Retina (tissue), 1 donor: ENCODE results near the gene GPR162.
A peak's percentile ranks its signal among the peaks of the same experiment; 100 is the strongest.

Experiments
- DNase-seq: peaks from one replicate; pipeline ENCODE4 v3.0.0-alpha.2; 2016

The GPR162 gene

GRCh38 chr12:6823182-6824084 is 1.8 kb downstream of the GPR162 start:
- no peak for DNase-seq

GRCh38 chr12:6824085-6824775 is 2.6 kb downstream of the GPR162 start:
- DNase-seq = no peak

GRCh38 chr12:6824901-6825381 is 3.3 kb downstream of the GPR162 start:
- peak; percentile 29 for DNase-seq

- DNase-seq = peak; percentile 95
Measured at GRCh38 chr12:6825398-6826124, 3.9 kb downstream of the GPR162 start.

GRCh38 chr12:6826125-6826733 is 4.6 kb downstream of the GPR162 start:
- DNase-seq = no peak

DNA sequence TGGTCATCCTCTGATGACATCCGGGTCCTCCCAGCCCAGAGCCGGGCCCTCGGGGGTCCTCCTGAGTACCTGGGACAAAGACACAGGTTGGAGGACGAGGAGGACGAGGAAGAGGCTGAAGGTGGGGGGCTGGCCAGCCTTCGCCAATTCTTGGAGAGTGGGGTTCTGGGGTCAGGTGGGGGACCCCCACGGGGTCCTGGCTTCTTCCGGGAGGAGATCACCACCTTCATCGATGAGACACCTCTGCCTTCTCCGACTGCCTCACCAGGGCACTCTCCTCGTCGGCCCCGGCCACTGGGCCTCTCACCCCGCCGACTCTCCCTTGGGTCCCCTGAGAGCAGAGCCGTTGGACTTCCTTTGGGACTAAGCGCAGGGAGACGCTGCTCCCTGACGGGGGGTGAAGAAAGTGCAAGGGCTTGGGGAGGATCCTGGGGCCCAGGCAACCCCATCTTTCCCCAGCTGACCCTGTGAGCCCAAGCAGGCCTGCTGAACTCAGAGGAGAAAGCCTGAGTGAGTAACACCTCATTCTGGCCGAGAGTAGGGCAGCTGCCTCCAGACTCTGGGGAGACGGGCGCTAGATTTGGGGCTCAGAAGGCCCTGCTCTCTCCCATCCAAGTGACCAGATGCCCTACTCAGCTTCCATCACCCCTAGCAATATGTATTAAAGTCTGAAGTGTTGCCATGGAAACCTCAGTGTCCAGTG is 5.3 kb downstream of the GPR162 start:
- DNase-seq = no peak

DNA sequence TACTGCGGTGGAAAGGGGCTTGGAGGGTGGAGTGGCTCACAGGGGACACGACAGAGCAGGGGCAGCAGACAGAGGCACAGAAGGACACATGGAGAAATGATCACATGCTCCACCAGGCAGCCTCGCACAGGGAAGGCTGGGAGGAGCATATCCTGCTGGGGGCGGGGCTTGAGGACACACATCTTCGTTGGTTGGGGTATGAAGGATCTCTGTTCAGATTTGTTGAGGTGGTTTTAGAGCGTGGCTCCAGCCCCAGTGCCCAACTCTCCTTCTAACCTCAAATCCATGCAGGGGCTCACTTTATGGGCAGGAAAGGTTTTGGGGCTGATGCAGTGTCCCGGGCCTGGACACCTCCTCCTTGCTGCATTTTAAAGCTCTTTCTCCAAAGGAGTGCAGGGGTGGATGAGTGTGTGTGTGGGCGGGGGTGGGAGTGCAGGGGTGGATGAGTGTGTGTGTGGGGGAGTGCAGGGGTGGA is 5.9 kb downstream of the GPR162 start:
- DNase-seq = peak; percentile 90

- peak; percentile 69 for DNase-seq
Measured at GRCh38 chr12:6827982-6828780, 6.6 kb downstream of the GPR162 start, which contains the start of gene P3H3. P3H3 (plus strand) TSS chr12:6828407; CDS start chr12:6828441, 34 bp downstream.

GRCh38 chr12:6828781-6829535 is 7.3 kb downstream of the GPR162 start:
- peak; percentile 85 for DNase-seq

GRCh38 chr12:6829536-6830220 is 8.1 kb downstream of the GPR162 start:
- no peak for DNase-seq

- DNase-seq = no peak
Measured at GRCh38 chr12:6830286-6830890, 8.8 kb downstream of the GPR162 start.

DNA sequence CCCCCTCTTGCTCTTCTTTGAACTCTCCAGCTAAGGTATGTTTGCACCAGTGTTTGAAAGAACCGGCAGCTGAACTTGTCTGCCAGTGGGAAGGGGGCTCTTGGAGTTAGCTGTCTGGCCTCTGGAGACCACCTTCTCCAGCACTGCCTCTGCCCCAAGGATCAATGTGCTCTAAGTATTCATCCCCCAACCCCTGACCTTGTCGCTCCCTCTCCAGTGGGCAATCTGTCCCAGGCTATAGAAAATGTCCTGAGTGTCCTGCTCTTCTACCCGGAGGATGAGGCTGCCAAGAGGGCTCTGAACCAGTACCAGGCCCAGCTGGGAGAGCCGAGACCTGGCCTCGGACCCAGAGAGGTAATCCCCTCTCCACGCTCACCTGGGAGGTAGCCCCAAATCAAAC is 9.4 kb downstream of the GPR162 start:
- DNase-seq = no peak

GRCh38 chr12:6831450-6831995 is 9.9 kb downstream of the GPR162 start:
- no peak for DNase-seq

DNA sequence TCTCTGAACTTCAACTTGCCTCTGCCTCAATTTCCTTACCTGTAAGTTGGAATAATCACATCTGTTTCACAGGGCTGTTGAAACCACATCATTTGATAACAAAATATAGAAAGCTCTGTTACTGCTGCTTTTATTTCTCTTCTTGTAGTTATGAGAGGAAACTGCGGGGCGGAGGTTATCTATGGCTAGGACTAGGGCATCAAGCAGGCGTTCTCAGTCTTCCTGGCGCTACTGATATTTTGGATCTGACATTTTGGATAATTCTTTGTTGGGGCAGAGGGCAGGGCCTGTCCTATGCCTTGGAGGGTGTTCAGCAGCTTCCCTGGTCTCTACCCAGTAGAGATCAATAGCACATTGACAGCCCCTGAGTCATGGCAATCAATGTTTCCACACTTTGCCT is 10.5 kb downstream of the GPR162 start:
- no peak for DNase-seq

- no peak for DNase-seq
Measured at GRCh38 chr12:6833189-6833890, 11.7 kb downstream of the GPR162 start.

DNA sequence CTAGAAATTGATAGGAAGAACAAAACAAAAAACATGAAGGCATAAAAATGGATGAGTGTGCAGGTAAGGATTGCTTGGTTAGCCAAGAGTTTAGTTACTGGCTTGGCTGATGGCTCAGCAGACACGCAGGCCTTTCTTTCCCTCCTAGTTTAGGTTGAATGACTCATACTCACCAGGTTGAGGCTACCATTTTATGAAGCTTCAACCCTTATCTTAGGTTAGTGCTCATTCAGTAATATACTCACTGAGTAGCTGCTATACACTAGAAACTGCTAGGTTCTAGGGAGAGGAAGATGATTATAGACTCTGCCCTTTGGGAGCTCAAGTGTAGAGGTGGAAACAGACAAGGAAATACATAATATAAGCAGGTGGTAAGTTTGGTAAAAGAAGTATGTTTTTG is 12.6 kb downstream of the GPR162 start:
- DNase-seq = no peak

GRCh38 chr12:6834873-6835272 is 13.3 kb downstream of the GPR162 start:
- DNase-seq = no peak

DNA sequence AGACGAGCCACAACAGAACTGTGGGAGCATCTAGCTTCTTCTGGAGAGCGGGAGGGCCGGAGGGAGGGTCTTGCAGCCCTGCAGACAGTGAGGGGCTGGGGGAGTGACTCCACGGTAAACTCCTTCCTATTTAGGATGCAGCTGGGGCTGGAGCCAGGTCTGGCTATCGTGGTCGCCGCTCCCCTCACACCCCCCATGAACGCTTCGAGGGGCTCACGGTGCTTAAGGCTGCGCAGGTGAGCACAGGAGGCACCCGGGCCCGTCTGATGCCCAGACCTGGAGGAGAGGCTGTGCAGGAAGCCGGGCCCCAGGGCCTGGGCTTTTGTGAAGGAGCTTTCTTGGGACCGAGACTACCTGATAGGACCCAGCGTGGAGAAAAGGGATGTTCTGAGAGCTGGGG is 15.2 kb downstream of the GPR162 start:
- no peak for DNase-seq
